AG08396 (cell line): ENCODE results near the gene FBP1.
A peak's percentile ranks its signal among the peaks of the same experiment; 100 is the strongest.

ENCODE experiments used
- DNase-seq: peaks from one replicate; pipeline ENCODE4 v3.0.0; 2012; ENCODE audit warnings: low spot score, mixed read lengths

The FBP1 gene

DNA sequence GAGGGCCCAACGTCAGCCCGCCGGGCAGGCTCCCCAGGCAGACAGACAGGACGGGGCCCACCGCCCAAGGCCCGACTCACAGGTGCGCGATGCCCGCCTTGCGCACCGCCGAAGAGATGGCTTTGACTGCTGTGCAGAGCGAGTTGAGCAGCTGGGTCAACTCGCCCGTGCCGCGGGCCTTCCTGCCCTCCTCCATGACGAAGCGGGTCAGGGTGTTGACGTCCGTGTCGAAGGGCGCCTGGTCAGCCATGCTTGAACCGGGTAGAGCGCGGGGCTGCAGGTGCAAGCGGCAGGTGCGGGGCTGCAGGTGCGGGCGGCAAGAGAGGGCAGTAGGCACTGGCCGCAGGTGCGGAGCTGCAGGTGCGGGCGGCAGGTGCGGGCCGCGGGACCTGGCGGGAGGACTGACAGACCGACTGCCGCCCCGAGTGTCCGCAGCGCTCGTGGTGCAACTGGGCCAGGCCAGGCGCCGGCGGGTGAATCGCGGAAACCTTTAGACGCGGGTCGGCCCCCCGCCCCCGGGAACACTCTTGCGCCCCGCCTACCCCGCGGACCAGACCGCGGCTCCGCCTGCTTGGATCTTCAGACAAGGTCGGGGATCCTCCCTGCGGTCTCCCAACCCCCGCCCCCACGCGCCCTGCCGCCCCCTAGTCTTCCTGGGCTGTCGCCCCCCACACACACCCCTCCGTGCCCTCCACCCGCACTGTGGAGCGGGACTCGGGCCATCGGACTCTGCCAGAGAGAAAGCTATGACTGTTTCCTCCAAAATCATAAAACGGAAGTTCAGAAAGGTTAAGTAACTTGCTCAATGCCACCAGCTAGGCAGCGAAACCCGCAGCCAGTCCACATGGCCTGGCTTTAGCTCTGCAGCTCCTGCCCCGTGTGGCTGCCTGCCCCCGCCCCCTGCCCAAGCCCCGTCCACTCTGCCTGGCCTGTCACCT, at the start of gene FBP1:
Gene FBP1 (minus strand): TSS at position 458 of the 938 bp plus-strand sequence. CDS start 208 bp downstream, at position 250.
- DNase-seq = peak; percentile 45

DNA sequence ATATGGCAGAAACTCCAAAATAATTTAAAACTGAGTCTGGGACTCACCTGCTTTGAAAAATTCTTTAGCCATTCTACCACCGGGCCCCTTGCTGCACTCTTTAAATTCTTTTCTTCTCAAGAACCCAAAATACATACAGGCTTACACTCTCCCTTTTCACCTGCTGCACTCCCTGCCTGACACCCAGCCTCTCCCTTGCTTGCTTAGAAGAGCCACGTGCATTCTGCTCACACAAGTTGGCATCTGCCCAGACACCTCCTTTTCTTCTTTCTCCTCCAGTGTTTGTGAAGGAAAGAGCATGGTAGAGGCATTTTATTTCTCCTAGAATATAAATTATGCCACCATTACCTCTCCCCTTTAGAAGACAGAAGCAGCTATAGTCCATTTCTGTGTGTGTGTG, 48.1 kb upstream of the FBP1 start:
- DNase-seq = no peak

GRCh38 chr9:94685359-94685758, 46.0 kb upstream of the FBP1 start:
- DNase-seq = no peak

DNA sequence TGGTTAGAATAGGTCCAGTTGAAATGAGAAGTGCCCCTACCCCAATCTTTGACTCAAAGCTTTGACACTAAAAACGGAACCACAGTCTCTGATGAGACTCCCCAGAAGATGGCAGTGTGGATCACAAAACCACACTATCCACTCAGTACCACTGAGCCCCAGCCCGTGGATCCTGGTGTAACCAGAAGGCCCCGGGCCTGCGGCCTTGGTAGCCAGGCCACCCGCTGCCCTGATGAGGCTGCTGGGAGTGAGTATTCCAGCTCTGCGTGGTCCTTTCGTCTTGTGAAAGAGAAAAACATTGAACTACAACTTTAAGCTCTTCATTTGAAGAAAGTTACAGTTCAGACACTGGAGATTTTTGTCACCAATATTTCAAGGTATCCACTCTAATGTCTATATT, 42.2 kb upstream of the FBP1 start:
- peak; percentile 83 for DNase-seq

DNA sequence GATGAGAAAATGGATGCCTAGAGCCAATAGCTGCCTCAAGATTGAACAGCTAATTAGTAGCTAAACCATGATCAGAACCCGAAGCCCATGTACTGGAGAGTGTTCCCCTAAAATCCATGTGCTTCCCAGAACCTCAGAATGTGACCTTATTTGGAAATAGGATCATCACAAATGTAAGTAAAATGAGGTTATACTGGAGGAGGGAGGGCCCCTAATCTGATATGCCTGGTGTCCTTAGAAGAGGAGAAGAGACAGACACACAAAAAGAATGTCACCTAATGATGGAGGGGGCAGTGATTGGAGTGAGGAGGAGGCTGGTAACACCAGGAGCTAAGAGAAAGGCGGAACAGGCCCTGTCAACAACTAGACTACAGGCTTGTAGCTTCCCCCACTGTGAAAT, 41.3 kb upstream of the FBP1 start:
- DNase-seq = no peak

GRCh38 chr9:94680020-94680419, 40.7 kb upstream of the FBP1 start:
- DNase-seq = no peak

DNA sequence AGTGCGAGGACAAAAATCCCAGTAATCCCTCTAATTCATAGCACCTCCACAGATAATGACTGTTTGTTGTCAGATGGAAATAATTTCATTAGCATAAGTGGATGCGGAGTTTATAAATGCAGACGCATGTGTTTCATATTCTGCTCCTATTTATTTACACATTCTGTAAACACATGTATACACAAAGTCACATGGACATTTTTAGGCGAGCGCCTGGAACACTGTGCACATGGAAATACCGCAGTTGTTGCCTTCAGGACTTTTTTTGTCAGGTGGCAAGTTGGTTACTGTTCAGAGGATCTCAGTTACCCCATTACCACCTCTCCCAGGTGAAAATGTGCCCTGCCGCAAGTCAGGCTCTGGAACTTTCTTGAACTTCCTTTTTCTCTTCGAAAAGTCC, 40.3 kb upstream of the FBP1 start:
- no peak for DNase-seq

- DNase-seq = no peak
These were observed 38.6 kb upstream of the FBP1 start for GRCh38 chr9:94677929-94678328.

- DNase-seq = no peak
These were observed 37.3 kb upstream of the FBP1 start for GRCh38 chr9:94676446-94677131.

DNA sequence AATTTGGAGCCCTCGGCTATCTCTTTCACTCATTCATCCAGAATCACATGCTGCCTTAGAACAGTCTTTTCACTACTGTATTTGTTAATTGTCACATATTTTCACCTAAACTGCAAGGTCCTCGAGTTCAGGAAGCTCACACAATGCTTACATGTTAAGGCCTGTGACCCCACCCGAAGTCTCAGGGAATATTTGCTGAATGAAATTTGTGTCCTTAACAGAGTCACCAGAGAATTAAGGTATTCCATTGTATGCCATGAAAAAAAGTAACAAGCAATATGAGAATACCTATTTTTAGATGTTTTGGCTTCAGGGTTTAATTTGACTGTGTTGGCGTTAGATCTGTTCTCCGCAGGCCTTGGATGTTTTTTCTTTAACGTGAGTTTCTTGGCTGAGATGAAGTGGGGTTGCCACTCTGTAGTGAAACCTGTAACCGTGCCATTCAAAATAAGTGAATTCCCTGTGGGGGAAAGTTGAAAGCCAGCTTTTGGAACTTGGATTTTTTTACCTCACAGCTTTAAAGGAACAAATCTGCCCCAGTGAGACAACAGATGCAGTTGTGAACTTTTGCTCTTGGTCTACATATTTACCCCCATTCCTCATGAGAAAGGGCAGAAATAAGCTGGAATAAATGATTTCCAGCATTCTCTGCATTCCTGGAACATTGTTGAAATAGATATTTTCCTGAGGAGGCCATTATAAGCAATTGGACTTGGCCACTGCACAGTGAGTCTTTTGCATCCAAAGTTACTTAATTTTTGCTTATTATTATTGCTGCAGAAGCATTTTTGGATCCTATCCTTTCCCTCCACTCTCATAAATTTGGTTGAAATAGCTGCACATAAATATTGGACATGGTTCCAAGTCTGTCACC, 35.9 kb upstream of the FBP1 start:
- DNase-seq = no peak

DNA sequence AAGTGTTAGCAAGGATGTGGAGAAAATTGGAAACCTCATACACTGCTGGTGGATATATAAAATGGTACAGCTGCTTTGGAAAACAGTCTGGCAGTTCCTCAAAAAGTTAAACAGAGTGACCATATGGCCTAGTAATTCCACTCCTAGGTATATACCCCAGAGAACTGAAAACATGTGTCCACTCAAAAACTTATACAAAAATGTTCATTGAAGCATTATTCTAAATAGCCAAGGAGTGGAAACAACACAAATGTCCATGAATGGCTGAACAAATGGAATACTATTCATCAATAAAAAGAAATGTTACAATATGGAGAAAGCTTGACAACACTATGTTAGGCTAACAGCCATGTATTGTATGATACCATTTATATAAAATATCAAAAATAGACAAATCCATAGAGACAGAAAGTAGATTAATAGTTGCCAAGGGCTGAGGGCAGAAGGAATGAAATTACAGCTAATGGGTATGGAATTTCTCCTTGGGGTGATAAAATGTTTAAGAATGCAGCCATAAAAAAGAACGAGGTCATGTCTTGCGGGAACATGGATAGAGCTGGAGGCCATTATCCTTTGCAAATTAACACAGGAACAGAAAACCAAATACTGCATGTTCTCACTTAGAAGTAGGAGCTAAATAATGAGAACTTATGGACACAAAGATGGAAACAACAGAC, 33.6 kb upstream of the FBP1 start:
- DNase-seq = peak; percentile 27

GRCh38 chr9:94668928-94669729, 29.8 kb upstream of the FBP1 start:
- DNase-seq = peak; percentile 68

DNA sequence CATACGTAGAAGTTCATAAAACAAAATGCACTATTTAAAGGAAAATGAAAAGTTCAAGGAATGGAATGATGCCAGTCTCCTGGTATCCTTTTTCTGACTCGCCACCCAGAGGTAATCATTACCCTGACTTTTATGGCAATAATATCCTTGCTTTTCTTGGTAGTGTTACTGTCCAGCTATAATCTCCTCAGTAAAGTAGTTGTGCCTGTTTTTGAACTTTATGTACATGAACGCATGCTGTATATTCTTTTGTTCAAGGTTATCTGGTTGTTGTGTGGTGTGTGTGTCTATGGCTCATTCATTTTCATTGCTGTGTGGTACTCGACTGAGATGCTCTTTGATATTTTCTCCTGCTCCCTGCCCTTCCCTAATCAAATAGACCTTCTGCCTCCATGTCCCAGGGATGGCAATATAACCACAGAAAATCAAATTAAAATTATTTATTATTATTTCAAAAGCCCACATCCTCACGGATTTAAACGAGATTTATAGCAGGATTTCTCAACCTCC, 29.2 kb upstream of the FBP1 start:
- DNase-seq = no peak

DNA sequence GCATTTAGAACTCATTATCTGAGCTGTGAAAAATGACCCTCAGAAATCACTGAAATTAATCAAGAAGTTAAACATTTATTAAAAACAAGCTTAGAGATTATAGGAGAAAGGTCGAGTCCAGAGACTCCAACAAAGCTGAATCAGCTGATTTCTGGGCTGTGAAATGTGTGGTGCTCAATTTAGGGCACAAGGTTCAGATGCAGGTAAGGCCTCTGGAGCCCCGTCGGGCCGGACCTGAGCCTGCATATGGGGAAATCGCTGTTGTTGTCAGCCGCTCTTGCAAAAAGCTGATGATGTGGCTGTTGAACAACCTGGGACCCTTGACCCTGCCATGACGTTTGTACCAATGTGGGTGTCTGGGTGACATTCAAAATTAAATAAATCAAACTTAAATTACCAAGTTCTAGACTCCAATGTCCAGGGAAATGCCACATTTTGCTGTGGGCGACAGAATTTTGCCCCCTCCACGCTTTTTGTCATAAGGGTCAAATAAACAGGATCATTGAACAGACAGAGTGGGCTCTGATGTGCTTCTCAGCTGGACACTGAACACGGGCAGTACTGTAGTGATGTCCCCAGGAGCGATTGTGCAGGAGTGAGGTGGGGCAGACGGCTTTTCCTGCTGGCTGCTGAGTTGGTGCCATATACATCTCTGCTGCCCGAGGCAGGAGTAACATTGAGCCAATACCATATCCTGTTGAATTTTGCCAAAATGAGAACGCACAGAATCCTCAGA, 27.2 kb upstream of the FBP1 start:
- no peak for DNase-seq

GRCh38 chr9:94665613-94666012, 26.3 kb upstream of the FBP1 start:
- DNase-seq = no peak

- DNase-seq = no peak
These were observed 25.5 kb upstream of the FBP1 start for GRCh38 chr9:94664801-94665200.

DNA sequence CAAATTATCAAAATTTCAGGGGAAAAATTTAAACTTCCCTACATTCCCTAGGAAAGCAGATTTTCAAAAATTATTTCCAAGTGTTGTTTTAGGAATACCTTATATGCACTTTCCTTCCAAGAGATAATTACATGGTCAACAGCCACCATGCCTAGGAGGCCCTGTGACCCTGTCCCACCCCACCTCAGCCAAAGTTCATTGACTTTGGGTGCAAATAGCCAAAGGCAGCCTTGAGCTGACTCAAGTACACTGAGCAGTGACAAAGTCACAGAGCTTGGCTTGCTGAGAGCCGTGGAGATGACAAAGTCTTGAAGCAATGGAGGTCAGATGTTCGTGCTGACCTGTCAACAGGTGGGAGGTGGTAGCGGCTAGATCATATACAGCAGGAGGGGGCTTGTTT, 24.3 kb upstream of the FBP1 start:
- no peak for DNase-seq

GRCh38 chr9:94663140-94663539, 23.8 kb upstream of the FBP1 start:
- no peak for DNase-seq

DNA sequence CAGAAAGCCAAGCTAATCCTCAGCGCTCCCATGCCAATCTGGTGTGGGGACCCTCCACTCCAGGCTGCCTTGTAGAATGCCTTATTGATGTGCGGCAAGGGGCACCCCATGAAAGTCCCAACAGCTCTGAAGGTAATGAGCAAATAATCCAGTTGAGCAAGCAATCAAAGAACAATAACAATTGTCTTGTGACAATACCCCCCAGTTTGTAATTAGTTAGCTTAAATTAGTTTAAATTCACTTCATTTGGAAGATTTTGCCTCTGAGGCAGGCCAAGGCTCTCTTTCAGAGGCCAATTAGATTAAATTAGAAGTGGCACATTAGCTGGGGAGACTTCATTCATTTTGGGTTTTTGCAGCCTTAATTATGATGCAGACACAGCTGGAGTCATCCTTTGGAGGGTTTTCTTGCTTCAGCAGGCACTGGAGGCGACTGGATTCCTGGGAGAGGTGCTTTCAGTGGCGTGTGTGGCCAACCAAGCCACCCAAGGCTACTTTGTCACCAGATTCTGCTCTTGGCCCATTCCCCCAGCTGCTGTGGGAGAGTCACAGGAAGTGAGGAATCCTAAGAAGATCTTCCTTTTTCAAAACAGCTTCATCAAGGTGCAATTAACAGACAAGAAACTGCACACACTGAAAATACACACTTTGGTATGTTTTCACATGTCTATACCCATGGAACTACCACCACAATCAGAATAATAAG, 17.9 kb upstream of the FBP1 start:
- DNase-seq = no peak
